ENCODE results near the gene FPR2.
"Not testable (repeated sequence)": the region's sequence is repeated elsewhere in the genome, so short reads cannot be mapped to it uniquely, and the experiment has no call there.

- TF ChIP-seq YY1 (IDR thresholded peaks at IDR 0.05); CTCF (IDR thresholded peaks at IDR 0.05; ENCODE audit: low read depth, low read length, missing input control); REST (IDR thresholded peaks at IDR 0.05): not testable (repeated sequence)
Observed at GRCh38 chr19:51805396-51805795, 44.4 kb downstream of the FPR2 start.
